WI38 (cell line): ENCODE measurements around the gene NCBP2L.

Experiments
- H3K4me3 ChIP-seq: 2 replicates; pipeline ENCODE4 v1.5.1; 2011; ENCODE audit warnings: low read depth, mild to moderate bottlenecking, control low read depth, low read length
- TF ChIP-seq, protein P1 (sequence below): IDR thresholded peaks from 2 replicates; pipeline ENCODE4 v1.5.1; 2012; ENCODE audit warnings: low read depth, mild to moderate bottlenecking, control low read depth, low read length

The NCBP2L gene

DNA sequence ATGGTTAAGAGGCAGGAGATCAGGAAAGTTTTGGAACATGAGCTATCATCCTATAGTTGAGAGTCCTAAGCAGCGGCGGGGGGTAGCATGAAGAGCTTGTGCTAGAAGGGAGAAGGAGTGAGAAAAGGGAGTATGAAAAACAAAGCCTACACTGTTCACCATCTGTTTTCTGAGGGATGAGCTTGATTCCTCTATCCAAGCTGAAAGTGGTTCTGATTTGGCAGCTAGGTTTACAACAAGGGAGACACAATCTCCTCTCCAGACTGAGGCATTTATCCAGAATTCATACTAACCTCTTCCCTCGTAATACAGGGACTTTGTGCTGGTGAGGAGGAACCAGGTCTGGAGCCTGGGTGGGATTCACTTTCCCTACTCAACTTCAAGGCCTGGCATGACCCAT, 25.5 kb upstream of the NCBP2L start:
- H3K4me3 ChIP-seq, result no peak overlapping the region
- TF ChIP-seq, protein P1, sequence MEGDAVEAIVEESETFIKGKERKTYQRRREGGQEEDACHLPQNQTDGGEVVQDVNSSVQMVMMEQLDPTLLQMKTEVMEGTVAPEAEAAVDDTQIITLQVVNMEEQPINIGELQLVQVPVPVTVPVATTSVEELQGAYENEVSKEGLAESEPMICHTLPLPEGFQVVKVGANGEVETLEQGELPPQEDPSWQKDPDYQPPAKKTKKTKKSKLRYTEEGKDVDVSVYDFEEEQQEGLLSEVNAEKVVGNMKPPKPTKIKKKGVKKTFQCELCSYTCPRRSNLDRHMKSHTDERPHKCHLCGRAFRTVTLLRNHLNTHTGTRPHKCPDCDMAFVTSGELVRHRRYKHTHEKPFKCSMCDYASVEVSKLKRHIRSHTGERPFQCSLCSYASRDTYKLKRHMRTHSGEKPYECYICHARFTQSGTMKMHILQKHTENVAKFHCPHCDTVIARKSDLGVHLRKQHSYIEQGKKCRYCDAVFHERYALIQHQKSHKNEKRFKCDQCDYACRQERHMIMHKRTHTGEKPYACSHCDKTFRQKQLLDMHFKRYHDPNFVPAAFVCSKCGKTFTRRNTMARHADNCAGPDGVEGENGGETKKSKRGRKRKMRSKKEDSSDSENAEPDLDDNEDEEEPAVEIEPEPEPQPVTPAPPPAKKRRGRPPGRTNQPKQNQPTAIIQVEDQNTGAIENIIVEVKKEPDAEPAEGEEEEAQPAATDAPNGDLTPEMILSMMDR, result no peak

DNA sequence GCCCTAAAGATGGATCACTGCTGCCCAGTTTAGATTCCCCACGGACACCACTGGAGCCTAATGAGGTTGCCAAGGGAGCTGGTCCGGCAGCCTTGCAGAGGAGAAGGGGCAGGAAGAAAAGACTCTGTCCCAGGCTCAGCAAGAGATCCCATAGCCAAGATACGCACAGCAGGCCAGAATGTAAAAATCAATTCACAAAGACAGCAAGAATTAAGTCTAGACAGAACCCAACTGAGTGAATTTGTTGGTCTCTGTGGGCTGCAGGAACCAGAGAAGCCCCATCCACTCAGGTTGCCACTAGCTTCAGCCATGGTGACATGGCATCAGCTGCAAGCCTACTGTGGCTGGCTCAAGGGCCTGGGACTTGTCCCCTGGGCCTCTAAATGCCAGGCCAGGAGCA, 24.8 kb upstream of the NCBP2L start:
- H3K4me3 ChIP-seq, result no peak overlapping the region
- TF ChIP-seq, protein P1, result no peak

GRCh38 chrX:107753187-107753586, 24.3 kb upstream of the NCBP2L start:
- no peak overlapping the region for H3K4me3 ChIP-seq
- TF ChIP-seq, protein P1, result no peak

DNA sequence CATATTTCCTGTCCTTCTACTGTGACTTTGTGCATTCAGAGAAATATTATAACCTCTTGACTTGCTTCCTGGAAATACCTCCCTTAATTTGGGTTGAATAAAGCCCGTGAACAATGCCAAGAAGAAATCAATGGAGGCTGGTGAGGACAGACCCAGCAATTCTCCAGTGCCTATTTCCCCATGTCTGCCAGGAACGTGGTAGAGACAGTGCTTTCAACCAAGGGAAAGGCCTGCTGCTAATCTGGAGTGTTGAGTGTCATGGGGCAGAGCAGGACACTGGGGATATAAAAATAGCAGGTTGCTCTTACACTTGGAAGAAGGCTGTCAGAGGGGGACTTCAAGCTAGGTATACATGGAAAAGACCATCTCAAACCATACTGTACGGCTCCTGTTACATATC, 21.8 kb upstream of the NCBP2L start:
- TF ChIP-seq, protein P1, result no peak
- H3K4me3 ChIP-seq, result no peak overlapping the region

- TF ChIP-seq, protein P1, result no peak
These were observed 19.2 kb upstream of the NCBP2L start for GRCh38 chrX:107758231-107758766.

DNA sequence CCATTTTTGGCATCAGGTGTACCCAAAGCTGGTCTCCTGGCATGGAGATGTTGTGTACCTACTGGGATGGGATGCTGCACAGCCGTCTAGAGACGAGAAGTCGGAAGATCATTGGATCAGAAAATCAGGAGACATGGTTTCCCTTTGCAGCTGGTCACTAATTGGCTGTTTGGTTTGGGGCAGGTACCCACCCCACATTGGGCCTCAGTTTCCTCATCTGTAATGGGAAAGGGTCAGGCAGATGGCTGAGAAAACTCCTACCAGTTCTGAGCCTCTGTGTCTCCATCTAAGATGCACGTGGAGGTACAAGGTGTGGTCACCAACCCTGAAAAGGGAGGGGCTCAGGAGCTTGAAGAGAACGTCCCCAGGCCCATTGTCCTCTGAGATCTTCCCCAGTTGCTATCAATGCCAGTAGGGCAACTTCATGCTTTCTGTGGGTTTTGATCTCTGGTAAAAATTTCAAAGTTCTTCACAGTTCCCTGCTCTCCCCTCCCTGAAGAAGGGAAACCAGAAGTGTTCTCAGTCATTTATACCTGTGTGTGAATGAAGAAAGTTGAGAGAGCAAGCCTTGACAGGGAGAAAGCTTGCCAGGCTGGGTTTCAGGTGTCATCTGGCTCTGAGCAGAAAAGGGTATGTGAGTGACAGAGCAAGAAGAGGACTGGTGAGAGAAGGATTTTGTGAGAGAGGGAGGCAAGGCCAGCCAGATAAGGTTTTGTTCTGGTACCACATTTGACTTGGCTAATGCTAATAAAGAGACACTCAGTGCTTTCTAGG, 17.0 kb upstream of the NCBP2L start:
- TF ChIP-seq, protein P1, result no peak
- H3K4me3 ChIP-seq, result no peak overlapping the region

More at GRCh38 chrX:107758231-107758766, 19.2 kb upstream of the NCBP2L start:
- H3K4me3 ChIP-seq, result no peak overlapping the region

DNA sequence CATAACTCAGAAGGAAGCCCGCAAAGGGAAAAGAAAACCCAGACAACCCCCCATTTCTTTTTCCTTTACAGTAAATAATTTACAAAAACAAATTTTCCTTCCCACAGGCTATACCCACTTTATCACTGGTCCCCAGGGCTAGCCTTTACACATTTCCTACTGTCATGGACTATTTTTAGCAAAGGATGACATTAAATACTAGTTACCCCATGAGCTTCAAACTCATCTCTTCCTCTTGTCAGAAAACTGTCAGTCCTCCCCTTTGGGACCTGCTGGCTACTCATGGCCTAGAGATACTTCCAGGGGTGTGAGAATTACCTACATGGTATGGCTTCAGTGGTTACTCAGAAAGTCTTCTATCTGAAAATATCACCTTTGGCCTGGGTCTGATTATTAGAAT, 13.9 kb upstream of the NCBP2L start:
- TF ChIP-seq, protein P1, result no peak

More for the DNA sequence above, 13.9 kb upstream of the NCBP2L start:
- no peak overlapping the region for H3K4me3 ChIP-seq
